ENCODE results near the gene SPECC1. TPM values are rescaled to one million over a fixed set of nuclear protein-coding genes. Genes with fewer than 3 reads are reported as not detected.
A peak's percentile ranks its signal among the peaks of the same experiment; 100 is the strongest.
"Not testable (repeated sequence)": the region's sequence is repeated elsewhere in the genome, so short reads cannot be mapped to it uniquely, and the experiment has no call there.

SPECC1 gene
- polyA plus RNA-seq, 1 experiment = 56.4 TPM

GRCh38 chr17:20158580-20158979 is 149.4 kb downstream of the SPECC1 start:
- TF ChIP-seq CTCF (IDR thresholded peaks at IDR 0.05; ENCODE audit: low read depth, low read length) = no peak
- H3K9me3 ChIP-seq (ENCODE audit: control insufficient read depth, insufficient read depth, low read length) = no peaks in the 10 kb centered on the region
- CTCF ChIA-PET = no interaction called here
- no peaks in the 10 kb centered on the region for H3K27me3 ChIP-seq (ENCODE audit: control insufficient read depth, insufficient read depth, low read length)
- POLR2A ChIA-PET = interaction anchor here (0.6 to 1.0 kb wide), 3 partner anchors 47 to 874 kb away, joined by 3 to 7 read pairs (median 3); no protein-coding TSS in a partner anchor
- no peak overlapping the region for H3K27ac ChIP-seq (ENCODE audit: low read depth, low read length)
- H3K4me3 ChIP-seq (ENCODE audit: low read depth, low read length) = peak overlapping the region; percentile 10; the same call in 1 of the 2 replicates
- DNase-seq (ENCODE audit: low read depth, low spot score) = no peak

GRCh38 chr17:20159406-20160069 is 150.4 kb downstream of the SPECC1 start:
- H3K9me3 ChIP-seq (ENCODE audit: control insufficient read depth, insufficient read depth, low read length) = no peaks in the 10 kb centered on the region
- POLR2A ChIA-PET = interaction anchor here (0.9 kb wide), 1 partner anchor 32 kb away, joined by 3 read pairs; no protein-coding TSS in a partner anchor
- no peak overlapping the region for H3K27ac ChIP-seq (ENCODE audit: low read depth, low read length)
- no peaks in the 10 kb centered on the region for H3K27me3 ChIP-seq (ENCODE audit: control insufficient read depth, insufficient read depth, low read length)
- TF ChIP-seq CTCF (IDR thresholded peaks at IDR 0.05; ENCODE audit: low read depth, low read length) = no peak
- CTCF ChIA-PET = interaction anchor here (0.6 kb wide), 1 partner anchor 834 kb away, joined by 3 read pairs; no protein-coding TSS in a partner anchor
- no peak for DNase-seq (ENCODE audit: low read depth, low spot score)
- no peak overlapping the region for H3K4me3 ChIP-seq (ENCODE audit: low read depth, low read length)

GRCh38 chr17:20165516-20165915 is 156.4 kb downstream of the SPECC1 start:
- H3K4me3 ChIP-seq (ENCODE audit: low read depth, low read length); DNase-seq (ENCODE audit: low read depth, low spot score); H3K27me3 ChIP-seq (ENCODE audit: control insufficient read depth, insufficient read depth, low read length); H3K9me3 ChIP-seq (ENCODE audit: control insufficient read depth, insufficient read depth, low read length); POLR2A ChIA-PET; CTCF ChIA-PET; H3K27ac ChIP-seq (ENCODE audit: low read depth, low read length): not testable (repeated sequence)

- CTCF ChIA-PET = interaction anchor here (1.3 kb wide), 1 partner anchor 57 kb away, joined by 3 read pairs; no protein-coding TSS in a partner anchor
Observed at GRCh38 chr17:20170085-20170484, 160.9 kb downstream of the SPECC1 start.

GRCh38 chr17:20171741-20172365 is 162.7 kb downstream of the SPECC1 start:
- ChIA-PET CTCF (no interaction called here), POLR2A (no interaction called here)
- Histone ChIP-seq H3K27ac (ENCODE audit: low read depth, low read length) (no peak overlapping the region), H3K4me3 (ENCODE audit: low read depth, low read length) (no peak overlapping the region), H3K27me3 (ENCODE audit: control insufficient read depth, insufficient read depth, low read length) (no peaks in the 10 kb centered on the region), H3K9me3 (ENCODE audit: control insufficient read depth, insufficient read depth, low read length) (peaks cover 3% of the 10 kb centered on the region; the same call in 1 of the 2 replicates)
- DNase-seq (ENCODE audit: low read depth, low spot score) = no peak
- TF ChIP-seq CTCF (IDR thresholded peaks at IDR 0.05; ENCODE audit: low read depth, low read length) = no peak

More at GRCh38 chr17:20170085-20170484, 160.9 kb downstream of the SPECC1 start:
- POLR2A ChIA-PET = no interaction called here
- peaks cover 3% of the 10 kb centered on the region; the same call in 1 of the 2 replicates for H3K9me3 ChIP-seq (ENCODE audit: control insufficient read depth, insufficient read depth, low read length)
- DNase-seq (ENCODE audit: low read depth, low spot score) = no peak
- no peak for TF ChIP-seq CTCF (IDR thresholded peaks at IDR 0.05; ENCODE audit: low read depth, low read length)
- H3K27ac ChIP-seq (ENCODE audit: low read depth, low read length) = no peak overlapping the region
- H3K4me3 ChIP-seq (ENCODE audit: low read depth, low read length) = no peak overlapping the region
- H3K27me3 ChIP-seq (ENCODE audit: control insufficient read depth, insufficient read depth, low read length) = no peaks in the 10 kb centered on the region

All from AG04450 (cell line).